PC-9 (cell line): ENCODE measurements around the gene MRM1.

Experiments used
- CTCF ChIP-seq: fragments of 200-600 bp; sonication (generic); conservative IDR thresholded peaks from 2 replicates; pipeline ENCODE4 v1.6.1; 2017; ENCODE audit warnings: mixed run types, antibody characterized with exemption, mild to moderate bottlenecking, moderate library complexity
- EZH2 ChIP-seq: fragments of 200-600 bp; sonication (generic); IDR thresholded peaks from 2 replicates; pipeline ENCODE4 v1.8.0; 2017; ENCODE audit warnings: antibody characterized with exemption, low read depth

- TF ChIP-seq CTCF (no peak), EZH2 (no peak)
These were observed 41.8 kb downstream of the MRM1 start for GRCh38 chr17:36643086-36643685.
